A673 (cell line): ENCODE data around the gene TAF11L6.
"Not testable (repeated sequence)": the region's sequence is repeated elsewhere in the genome, so short reads cannot be mapped to it uniquely, and the experiment has no call there.

Experiments used
- EZH2 ChIP-seq: fragments of 200-600 bp; sonication (generic); IDR thresholded peaks from 2 replicates; pipeline ENCODE4 v1.6.1; 2017; ENCODE audit warnings: borderline replicate concordance, low read depth, mild to moderate bottlenecking, mixed read lengths, antibody characterized with exemption, low read length; ENCODE audit not compliant: poor library complexity, severe bottlenecking
- TF ChIP-seq, protein P1 (sequence below): fragments of 300-800, 200-600 bp; sonication (generic); conservative IDR thresholded peaks from 2 replicates; pipeline ENCODE4 v1.5.1; 2017; ENCODE audit warnings: low read depth, mild to moderate bottlenecking, antibody characterized with exemption, low read length, moderate library complexity, mixed read lengths

DNA sequence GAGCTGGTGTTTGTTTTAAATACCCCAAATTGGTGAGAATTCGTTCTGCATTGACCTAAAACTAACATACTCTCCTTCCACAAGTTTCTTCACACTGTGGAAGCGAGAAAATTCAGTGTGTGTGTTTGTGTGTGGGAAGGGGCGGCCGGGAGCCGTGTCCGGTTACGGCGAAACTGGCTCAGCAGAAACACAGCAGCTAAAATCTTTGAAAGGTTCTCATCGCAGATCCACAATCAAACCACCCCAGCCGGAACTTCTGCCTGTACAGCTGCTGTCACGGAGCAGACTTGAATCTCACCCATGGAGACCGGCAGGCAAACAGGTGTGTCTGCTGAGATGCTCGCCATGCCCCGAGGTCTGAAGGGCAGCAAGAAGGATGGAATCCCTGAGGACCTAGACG is 7.0 kb upstream of the TAF11L6 start, which contains the start of gene TAF11L4:
- TF ChIP-seq, protein P1, sequence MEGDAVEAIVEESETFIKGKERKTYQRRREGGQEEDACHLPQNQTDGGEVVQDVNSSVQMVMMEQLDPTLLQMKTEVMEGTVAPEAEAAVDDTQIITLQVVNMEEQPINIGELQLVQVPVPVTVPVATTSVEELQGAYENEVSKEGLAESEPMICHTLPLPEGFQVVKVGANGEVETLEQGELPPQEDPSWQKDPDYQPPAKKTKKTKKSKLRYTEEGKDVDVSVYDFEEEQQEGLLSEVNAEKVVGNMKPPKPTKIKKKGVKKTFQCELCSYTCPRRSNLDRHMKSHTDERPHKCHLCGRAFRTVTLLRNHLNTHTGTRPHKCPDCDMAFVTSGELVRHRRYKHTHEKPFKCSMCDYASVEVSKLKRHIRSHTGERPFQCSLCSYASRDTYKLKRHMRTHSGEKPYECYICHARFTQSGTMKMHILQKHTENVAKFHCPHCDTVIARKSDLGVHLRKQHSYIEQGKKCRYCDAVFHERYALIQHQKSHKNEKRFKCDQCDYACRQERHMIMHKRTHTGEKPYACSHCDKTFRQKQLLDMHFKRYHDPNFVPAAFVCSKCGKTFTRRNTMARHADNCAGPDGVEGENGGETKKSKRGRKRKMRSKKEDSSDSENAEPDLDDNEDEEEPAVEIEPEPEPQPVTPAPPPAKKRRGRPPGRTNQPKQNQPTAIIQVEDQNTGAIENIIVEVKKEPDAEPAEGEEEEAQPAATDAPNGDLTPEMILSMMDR, result not testable (repeated sequence)
- not testable (repeated sequence) for TF ChIP-seq EZH2
